AG10803 (cell line): Measurements from ENCODE around the gene S100A12.

Experiments used
- DNase-seq: peaks from one replicate; pipeline ENCODE4 v3.0.0; 2010; ENCODE audit warnings: low read depth
- H3K4me3 ChIP-seq: 2 replicates; pipeline ENCODE4 v1.5.1; 2011; ENCODE audit warnings: mild to moderate bottlenecking, low read length, control low read depth
- CTCF ChIP-seq: conservative IDR thresholded peaks from 2 replicates; pipeline ENCODE4 v1.5.1; 2011; ENCODE audit warnings: mild to moderate bottlenecking, low read length, control low read depth, inconsistent platforms

The S100A12 gene

GRCh38 chr1:153372571-153372970 is 2.9 kb downstream of the S100A12 start:
- no peak for TF ChIP-seq CTCF
- DNase-seq = no peak
- H3K4me3 ChIP-seq = no peak overlapping the region

DNA sequence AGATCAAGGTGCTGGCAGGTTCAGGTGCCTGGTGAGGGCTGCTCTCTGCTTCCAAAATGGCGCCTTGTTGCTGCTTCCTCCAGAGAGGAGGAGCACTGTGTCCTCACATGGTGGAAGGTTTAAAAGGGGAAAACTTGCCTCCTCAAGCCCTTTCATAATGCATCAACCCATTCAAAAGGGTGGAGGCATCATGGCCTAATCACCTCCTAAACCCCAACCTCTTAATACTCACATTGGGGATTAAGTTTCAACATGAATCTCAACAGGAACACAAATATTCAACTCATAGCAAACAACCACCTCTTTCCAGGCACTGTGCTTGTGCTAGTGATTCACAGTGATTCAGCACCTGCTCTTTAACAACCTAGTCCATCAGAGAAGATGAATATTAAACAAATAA is 4.2 kb downstream of the S100A12 start:
- TF ChIP-seq CTCF = no peak
- DNase-seq = no peak
- no peak overlapping the region for H3K4me3 ChIP-seq

GRCh38 chr1:153370146-153370545 is 5.3 kb downstream of the S100A12 start:
- no peak for DNase-seq
- no peak overlapping the region for H3K4me3 ChIP-seq
- TF ChIP-seq CTCF = no peak

GRCh38 chr1:153368495-153368894 is 6.9 kb downstream of the S100A12 start:
- no peak for DNase-seq
- no peak for TF ChIP-seq CTCF
- no peak overlapping the region for H3K4me3 ChIP-seq

- H3K4me3 ChIP-seq = no peak overlapping the region
- no peak for TF ChIP-seq CTCF
- DNase-seq = no peak
Observed at GRCh38 chr1:153367090-153367489, 8.3 kb downstream of the S100A12 start.

DNA sequence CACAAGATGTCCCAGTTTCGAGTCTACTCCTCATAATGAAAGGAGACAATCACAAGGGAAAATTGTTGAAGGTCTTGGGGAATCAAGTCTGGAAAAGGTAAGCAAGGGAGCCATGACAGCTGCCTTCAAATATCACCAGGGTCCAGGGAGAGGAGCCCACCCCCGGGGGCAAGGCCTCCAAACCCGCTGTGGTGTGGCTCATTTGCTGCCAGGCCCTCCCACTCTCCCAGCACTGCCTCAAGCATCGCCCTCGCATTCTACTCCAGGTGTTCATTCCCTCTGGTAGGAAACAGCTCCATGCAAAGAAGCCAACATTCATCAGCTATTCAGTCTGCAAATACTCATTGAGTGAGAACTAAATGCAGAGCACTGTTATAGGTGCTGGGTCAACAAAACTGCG is 9.2 kb downstream of the S100A12 start:
- no peak overlapping the region for H3K4me3 ChIP-seq
- no peak for TF ChIP-seq CTCF
- no peak for DNase-seq

- DNase-seq = no peak
- no peak overlapping the region for H3K4me3 ChIP-seq
- TF ChIP-seq CTCF = no peak
Observed at GRCh38 chr1:153365696-153366095, 9.7 kb downstream of the S100A12 start.
